ENCODE results near the gene NDUFC1. TPM values are rescaled to one million over a fixed set of nuclear protein-coding genes. Genes with fewer than 3 reads are reported as not detected.

The NDUFC1 gene

DNA sequence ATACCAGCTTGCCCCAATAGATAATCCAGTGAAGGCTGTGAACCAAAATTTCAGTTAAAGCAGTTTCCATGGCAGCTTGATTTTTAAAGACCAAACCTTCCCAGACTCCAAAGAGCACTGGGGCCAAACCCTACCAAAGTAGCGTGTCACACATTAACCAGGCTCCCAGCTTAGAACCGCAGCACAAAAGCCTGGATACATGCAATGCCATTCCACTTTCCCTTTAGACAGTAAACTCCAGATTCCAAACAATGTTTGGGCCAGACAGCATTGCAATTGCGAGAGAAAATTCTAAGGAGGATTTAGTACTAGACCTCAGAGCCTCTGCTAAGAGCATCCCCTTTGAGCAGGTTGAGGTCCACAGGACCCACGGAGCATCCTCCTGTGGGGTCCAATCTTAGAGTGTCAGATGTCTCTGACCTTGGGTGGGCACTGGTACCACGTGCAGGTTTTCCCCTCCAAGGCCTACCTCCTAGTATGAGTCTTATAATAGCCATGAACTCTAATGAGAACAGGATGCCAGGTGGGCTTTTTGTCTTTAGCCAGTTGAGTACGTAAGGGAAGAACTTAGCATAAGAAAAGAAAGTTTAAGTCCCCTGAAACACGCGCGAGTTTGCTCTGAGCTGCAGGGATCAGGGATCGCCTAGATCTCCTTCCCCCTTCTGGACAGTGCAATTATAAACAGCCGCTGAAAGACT is 61.0 kb downstream of the NDUFC1 start:
- Histone ChIP-seq H2BK15ac (ENCODE audit: low read depth, poor library complexity, severe bottlenecking) (no peak overlapping the region), H2BK5ac (ENCODE audit: low read depth, low read length, poor library complexity, severe bottlenecking) (no peak overlapping the region), H3K9ac (ENCODE audit: low read length) (no peak overlapping the region), H3K18ac (ENCODE audit: low read depth in 1 of 2, low read length in 2 of 2) (no peak overlapping the region), H3K23ac (ENCODE audit: low read length in 2 of 2) (no peak overlapping the region), H4K91ac (ENCODE audit: low read length) (no peak overlapping the region), H2AK5ac (ENCODE audit: low read length, severe bottlenecking) (peak overlapping the region; percentile 43), H4K8ac (ENCODE audit: low read length) (no peak overlapping the region), H2AFZ (ENCODE audit: low read depth, low read length) (no peak overlapping the region), H3K4me3 (ENCODE audit: insufficient read depth in 1 of 2, low read depth in 1 of 2, low read length in 2 of 2) (no peak overlapping the region), H3K4ac (ENCODE audit: low read depth in 1 of 2, low read length in 2 of 2) (no peak overlapping the region), H3K27me3 (ENCODE audit: control insufficient read depth in 1 of 2, insufficient read depth in 1 of 2, low read length in 2 of 2) (no peaks in the 10 kb centered on the region), H3K4me1 (ENCODE audit: control insufficient read depth, insufficient read depth, low read depth, low read length) (peaks cover 18% of the 10 kb centered on the region), H2BK120ac (ENCODE audit: low read depth, low read length) (no peak overlapping the region), H3K27ac (ENCODE audit: low read length, poor library complexity, severe bottlenecking) (peak overlapping the region; percentile 80), H3K9me3 (ENCODE audit: control insufficient read depth, low read length) (no peaks in the 10 kb centered on the region), H3K14ac (ENCODE audit: low read length in 2 of 2) (no peak overlapping the region), H3K36me3 (ENCODE audit: control insufficient read depth in 1 of 2, insufficient read depth in 2 of 2, low read depth in 1 of 2, low read length in 2 of 2) (no peaks in the 10 kb centered on the region), H3K79me1 (replicated peaks; ENCODE audit: low read length, poor library complexity, severe bottlenecking) (no peaks in the 10 kb centered on the region), H3K4me2 (ENCODE audit: low read length, poor library complexity, severe bottlenecking) (no peak overlapping the region), H2BK12ac (ENCODE audit: low read length in 2 of 2) (no peak overlapping the region)
- 74% methylated on average over 11 of the region's 11 CpGs for WGBS
- DNase-seq, result no peak

Small RNA genes within 50 kb of the gene (small RNA-seq; reads per million reads assigned to genes)
- not detected for gene RNU6-1074P (ENCODE audit: low read depth)
- not detected for gene RNU6-1214P (ENCODE audit: low read depth)
